Effector memory CD8-positive, alpha-beta T cell (primary cell): Measurements from ENCODE around the gene POLDIP2.

ENCODE experiments used
- ATAC-seq: fragments of 150-1000 bp; cut with Tn5 transposase; replicated peaks from 2 replicates; pipeline ENCODE4 v1.10.0; 2021; ENCODE audit warnings: mild to moderate bottlenecking, moderate library complexity
- DNase-seq, 3 experiments: peaks; one replicate each; pipeline ENCODE4 v3.0.0; 2021
- H3K27ac Mint-ChIP-seq, 2 donors: one replicate each; pipeline ENCODE4 v1.8.0; 2022; ENCODE audit warnings: mild to moderate bottlenecking in 2 of 2, mixed read lengths in 2 of 2, moderate library complexity in 2 of 2
- H3K27me3 Mint-ChIP-seq, 2 donors: one replicate each; pipeline ENCODE4 v1.8.0; 2022; ENCODE audit warnings: mixed read lengths in 2 of 2
- H3K36me3 Mint-ChIP-seq: one replicate; pipeline ENCODE4 v1.8.0; 2022; ENCODE audit warnings: mild to moderate bottlenecking, moderate library complexity, mixed read lengths; ENCODE audit not compliant: insufficient read depth
- H3K4me1 Mint-ChIP-seq, 2 donors: one replicate each; pipeline ENCODE4 v1.8.0; 2022; ENCODE audit warnings: low read depth in 2 of 2, mixed read lengths in 2 of 2
- H3K4me3 Mint-ChIP-seq, 2 donors: one replicate each; pipeline ENCODE4 v1.8.0; 2022; ENCODE audit warnings: mild to moderate bottlenecking in 2 of 2, mixed read lengths in 2 of 2, moderate library complexity in 2 of 2
- H3K9me3 Mint-ChIP-seq, 2 donors: one replicate each; pipeline ENCODE4 v1.8.0; 2022; ENCODE audit warnings: mixed read lengths in 2 of 2
- total RNA-seq, 9 experiments: gene quantifications; one replicate each; lab custom pipeline; 2026; lab: John Stamatoyannopoulos, UW

The POLDIP2 gene, protein sequence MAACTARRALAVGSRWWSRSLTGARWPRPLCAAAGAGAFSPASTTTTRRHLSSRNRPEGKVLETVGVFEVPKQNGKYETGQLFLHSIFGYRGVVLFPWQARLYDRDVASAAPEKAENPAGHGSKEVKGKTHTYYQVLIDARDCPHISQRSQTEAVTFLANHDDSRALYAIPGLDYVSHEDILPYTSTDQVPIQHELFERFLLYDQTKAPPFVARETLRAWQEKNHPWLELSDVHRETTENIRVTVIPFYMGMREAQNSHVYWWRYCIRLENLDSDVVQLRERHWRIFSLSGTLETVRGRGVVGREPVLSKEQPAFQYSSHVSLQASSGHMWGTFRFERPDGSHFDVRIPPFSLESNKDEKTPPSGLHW
- 28.3 to 130 (median 52.6) reads per million in 9 experiments for total RNA-seq

DNA sequence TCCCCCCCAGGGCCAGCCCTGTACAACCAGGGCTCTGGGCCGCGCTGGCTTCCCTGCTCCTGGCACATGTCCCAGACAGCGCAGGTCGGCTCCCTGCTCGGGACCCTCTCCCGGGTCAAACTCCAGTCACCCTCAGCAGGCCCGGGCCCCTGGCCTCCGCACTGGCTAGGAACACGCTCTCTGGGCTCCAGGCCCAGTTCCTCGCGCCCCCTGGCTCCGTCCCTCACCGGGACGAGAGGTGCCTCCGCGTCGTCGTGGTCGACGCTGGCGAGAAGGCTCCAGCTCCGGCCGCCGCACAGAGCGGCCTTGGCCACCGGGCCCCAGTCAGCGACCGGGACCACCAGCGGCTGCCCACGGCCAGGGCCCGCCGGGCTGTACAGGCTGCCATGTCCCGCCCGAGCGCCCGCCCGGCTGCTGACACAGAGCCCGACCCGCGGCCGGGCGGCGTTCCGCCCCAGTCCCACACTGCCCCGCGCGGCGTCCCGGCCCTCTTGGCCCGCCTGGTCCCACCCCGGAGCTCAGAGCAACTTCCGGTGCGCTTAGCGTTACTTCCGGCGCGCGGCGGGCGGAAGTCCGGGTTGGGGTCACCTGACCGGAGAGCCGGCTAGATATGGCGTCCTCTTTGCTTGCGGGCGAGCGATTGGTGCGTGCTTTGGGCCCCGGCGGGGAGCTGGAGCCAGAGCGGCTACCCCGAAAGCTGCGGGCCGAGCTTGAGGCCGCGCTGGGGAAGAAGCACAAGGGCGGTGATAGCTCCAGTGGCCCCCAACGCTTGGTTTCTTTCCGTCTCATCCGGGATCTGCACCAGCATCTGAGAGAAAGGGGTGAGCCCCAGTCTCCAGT lies at the start of gene POLDIP2:
TSS of gene POLDIP2 (minus strand) at position 467 of the 840 bp plus-strand sequence. CDS start at position 388, 79 bp downstream.
- Mint-ChIP-seq H3K36me3 (peaks cover 46% of the 10 kb centered on the region), H3K27ac (peak within 1 kb of the TSS; percentile 96), H3K4me3 (peak within 1 kb of the TSS; percentile 91 to 94), H3K9me3 (no peaks in the 10 kb centered on the region), H3K27me3 (no peaks in the 10 kb centered on the region), H3K4me1 (peaks cover 22% of the 10 kb centered on the region in 2 donors)
- DNase-seq (peak; percentile 94 to 96 (median 94)), ATAC-seq (peak; percentile 98)

DNA sequence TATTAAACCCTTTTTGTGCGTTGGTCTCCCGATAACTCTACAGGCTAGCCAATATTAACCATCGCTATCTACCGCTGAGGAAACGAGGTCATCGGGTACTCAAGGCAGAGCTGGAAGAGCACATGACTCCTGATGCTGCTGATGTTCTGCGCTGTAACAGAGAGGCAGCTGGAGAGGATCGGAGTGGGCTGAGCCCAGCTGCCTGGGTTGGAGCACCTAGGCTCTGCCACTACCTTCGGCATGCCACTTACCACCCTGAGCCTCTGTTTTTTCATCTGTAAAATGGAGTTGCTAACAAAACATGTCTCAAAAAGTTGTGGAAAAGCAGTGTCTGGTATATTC lies 49.1 kb upstream of the POLDIP2 start:
- no peak overlapping the region for H3K27ac Mint-ChIP-seq
- peaks cover 17 to 20% of the 10 kb centered on the region in 2 donors for H3K27me3 Mint-ChIP-seq
- peak overlapping the region; percentile 64 to 74 for H3K4me3 Mint-ChIP-seq
- H3K36me3 Mint-ChIP-seq, result peaks cover 3% of the 10 kb centered on the region
- peak; percentile 27 for ATAC-seq
- no peak for DNase-seq
- peaks cover 0 to 9% of the 10 kb centered on the region in 2 donors for H3K4me1 Mint-ChIP-seq
- H3K9me3 Mint-ChIP-seq, result no peaks in the 10 kb centered on the region

DNA sequence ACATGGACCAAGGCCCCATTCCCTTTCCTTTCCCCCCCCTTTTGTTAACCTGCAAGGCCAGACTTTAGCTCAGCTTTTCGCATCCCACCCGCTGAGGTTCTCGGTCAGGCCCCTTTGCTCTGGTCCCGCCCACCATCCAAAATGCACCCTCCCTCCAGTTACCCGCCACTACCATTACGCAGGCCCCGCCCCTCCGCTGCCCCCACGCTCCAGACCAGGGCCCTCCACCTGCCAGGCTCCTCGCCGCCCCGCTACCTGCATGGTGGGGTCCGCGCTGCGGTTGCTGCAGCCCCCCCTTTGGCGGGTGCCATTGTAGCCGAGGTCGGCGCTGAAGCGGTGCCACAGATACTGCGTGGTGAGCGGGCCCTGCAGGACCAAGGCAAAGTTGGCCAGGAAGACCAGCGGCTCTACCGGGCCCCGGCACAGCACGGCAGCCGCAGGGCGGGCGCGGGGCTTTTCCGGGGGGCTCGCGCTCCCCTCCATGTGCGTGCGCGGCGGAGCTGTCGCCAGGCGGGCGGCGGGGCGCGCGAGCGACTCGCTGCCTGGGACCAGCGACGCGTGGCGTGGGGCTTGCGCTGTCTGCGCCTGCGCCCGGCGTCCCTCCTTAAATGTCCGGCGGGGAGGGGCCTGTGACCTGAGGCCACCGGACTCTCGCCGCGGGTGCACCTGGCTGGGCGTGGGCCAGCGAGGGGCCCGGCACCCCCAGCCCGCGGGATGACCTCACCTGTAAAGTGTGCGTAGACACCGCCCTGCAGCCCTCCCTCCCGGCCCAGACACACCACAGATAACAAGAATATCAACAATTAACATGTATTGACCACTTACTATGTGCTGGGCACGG lies 48.5 kb upstream of the POLDIP2 start, which contains the start of gene SLC46A1:
TSS of gene SLC46A1 (minus strand) at position 581 of the 841 bp plus-strand sequence. CDS start at position 483, 98 bp downstream.
- Mint-ChIP-seq H3K27ac (peak within 1 kb of the TSS in 1 of 2 donors; percentile 72), H3K4me3 (peak within 1 kb of the TSS; percentile 73 to 74), H3K9me3 (no peaks in the 10 kb centered on the region), H3K4me1 (peaks cover 0 to 9% of the 10 kb centered on the region in 2 donors), H3K27me3 (peaks cover 17 to 20% of the 10 kb centered on the region in 2 donors), H3K36me3 (peaks cover 3% of the 10 kb centered on the region)
- ATAC-seq, result peak; percentile 66
- DNase-seq, result peak in 2 of 3 experiments; percentile 11 to 13

DNA sequence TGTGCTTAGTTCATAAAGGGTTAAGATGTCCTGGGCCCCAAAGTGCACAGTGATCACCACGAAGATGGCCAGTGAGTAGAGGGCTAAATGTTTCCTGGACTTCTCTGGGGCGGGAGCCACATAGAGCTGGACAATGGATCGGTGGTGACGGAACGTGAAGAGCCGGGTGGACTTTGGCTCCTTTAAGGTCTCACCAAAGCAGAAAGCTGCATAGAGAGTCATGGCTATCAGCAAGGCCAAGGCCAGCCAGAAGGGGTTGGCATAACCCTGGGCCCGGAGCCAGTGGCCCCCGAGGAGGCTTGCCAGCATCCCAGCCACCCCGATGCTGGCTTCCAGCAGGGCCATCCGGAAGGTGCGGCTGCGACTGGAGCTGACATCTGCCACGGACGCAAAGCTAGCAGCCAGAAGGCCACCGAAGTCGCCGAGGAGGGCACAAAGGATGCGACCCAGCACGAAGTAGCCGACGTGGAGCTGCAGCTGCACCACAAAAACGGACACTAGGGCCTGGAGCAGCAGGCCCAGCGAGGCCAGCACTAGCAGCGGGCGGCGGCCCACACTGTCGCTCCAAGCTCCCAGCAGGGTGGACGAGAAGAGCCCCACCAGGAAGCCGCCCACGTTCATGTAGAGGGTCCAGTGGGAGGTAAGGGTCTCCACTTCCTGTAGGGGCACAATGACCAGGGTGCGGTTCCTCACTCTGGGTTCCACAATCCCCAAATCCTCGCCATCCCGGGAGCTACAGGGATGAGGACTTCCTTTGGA lies 47.7 kb upstream of the POLDIP2 start:
- ATAC-seq, result no peak
- Mint-ChIP-seq H3K4me3 (peak overlapping the region; percentile 73 to 74), H3K36me3 (peaks cover 3% of the 10 kb centered on the region), H3K27me3 (peaks cover 17 to 20% of the 10 kb centered on the region in 2 donors), H3K4me1 (peaks cover 0 to 9% of the 10 kb centered on the region in 2 donors), H3K27ac (peak overlapping the region in 1 of 2 donors; percentile 72), H3K9me3 (no peaks in the 10 kb centered on the region)
- DNase-seq, result no peak

DNA sequence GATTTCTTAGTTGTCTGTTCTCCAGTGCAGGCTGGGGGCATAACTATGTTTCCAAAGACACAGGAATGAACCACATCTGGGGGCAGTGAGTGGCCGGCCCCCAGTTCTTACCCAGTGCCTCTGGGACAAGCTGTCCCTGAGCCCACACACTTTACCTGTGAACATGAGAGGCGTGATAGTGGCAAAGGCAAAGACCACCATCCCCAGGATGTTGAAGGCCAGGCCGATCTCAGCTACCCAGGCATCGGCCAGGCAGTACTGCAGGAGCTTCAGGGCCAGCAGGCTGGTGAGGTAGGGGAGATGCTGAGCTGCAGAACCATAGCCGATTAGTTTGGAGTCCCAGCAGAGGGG lies 47.1 kb upstream of the POLDIP2 start:
- peak overlapping the region in 1 of 2 donors; percentile 74 for H3K4me3 Mint-ChIP-seq

DNA sequence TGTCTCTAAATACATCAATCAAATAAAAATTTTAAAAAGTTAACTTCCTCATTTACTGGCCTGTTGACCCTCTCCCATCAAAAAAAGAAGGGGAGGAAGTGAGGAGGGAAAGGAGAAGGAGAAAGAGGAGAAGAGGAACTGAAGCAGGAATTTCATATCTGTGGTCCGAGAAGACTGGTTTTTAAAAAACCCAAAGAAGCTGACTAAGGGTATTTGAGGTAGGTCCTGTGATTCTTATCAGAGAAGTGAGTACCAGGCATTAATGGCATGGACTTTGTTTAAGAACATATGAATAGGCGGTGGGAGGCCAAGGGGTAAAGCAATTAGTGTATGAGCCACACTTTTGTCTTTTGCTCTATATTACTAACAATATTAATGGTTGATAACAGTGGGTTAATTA lies 46.7 kb upstream of the POLDIP2 start:
- ATAC-seq (no peak), DNase-seq (no peak)
- Mint-ChIP-seq H3K4me3 (peak overlapping the region; percentile 55 to 74), H3K27ac (no peak overlapping the region), H3K4me1 (peaks cover 0 to 9% of the 10 kb centered on the region in 2 donors), H3K36me3 (peaks cover 3% of the 10 kb centered on the region), H3K9me3 (no peaks in the 10 kb centered on the region), H3K27me3 (peaks cover 17 to 20% of the 10 kb centered on the region in 2 donors)

More for the DNA sequence above, 47.1 kb upstream of the POLDIP2 start:
- Mint-ChIP-seq H3K27ac (no peak overlapping the region), H3K9me3 (no peaks in the 10 kb centered on the region), H3K27me3 (peaks cover 17 to 20% of the 10 kb centered on the region in 2 donors), H3K36me3 (peaks cover 3% of the 10 kb centered on the region), H3K4me1 (peaks cover 0 to 9% of the 10 kb centered on the region in 2 donors)
- ATAC-seq (no peak), DNase-seq (no peak)

DNA sequence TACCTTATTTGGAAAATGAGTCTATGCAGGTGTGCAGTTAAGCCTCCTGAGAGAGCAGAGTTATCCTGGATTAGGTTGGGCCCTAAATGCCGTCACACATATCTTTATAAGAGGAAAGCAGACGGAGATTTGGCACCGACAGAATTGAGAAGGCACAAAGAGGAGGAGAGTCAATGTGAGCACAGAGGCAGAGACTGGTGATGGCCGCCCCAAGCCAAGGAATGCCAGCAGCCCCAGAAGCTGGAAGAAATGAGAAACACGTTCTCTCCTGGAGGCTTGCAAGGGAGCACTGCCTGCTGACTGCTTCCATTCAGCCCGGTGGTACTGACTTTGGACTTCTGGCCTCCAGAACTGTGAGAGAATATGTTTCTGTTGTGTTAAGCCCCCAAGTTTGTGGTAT lies 45.5 kb upstream of the POLDIP2 start:
- no peak for DNase-seq
- no peak for ATAC-seq
- Mint-ChIP-seq H3K27me3 (peaks cover 7 to 9% of the 10 kb centered on the region in 2 donors), H3K4me3 (no peak overlapping the region), H3K4me1 (peaks cover 0 to 9% of the 10 kb centered on the region in 2 donors), H3K36me3 (peaks cover 3% of the 10 kb centered on the region), H3K27ac (no peak overlapping the region), H3K9me3 (no peaks in the 10 kb centered on the region)

DNA sequence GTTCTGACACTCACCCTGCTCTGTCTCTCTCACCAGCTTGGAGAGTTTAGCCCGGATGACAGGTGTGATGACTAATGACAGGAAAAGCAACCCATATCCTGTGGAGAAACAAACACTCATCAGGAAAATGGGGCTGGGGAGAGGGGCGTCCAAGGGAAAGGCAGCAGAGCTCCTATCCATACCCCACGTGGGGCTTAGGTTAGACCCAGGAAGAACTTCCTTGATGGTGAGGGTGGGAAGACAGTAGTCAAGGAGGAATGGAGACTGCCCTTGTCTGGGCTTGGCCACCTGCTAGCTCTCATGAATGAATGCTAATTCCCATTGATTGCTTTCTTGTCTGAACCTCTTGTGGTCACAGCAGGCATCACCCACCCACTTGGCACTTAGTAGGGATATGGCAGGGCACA lies 44.9 kb upstream of the POLDIP2 start:
- H3K36me3 Mint-ChIP-seq, result peaks cover 3% of the 10 kb centered on the region
- H3K27ac Mint-ChIP-seq, result peak overlapping the region; percentile 9 to 60
- peaks cover 0 to 9% of the 10 kb centered on the region in 2 donors for H3K4me1 Mint-ChIP-seq
- no peak for DNase-seq
- no peak overlapping the region for H3K4me3 Mint-ChIP-seq
- H3K27me3 Mint-ChIP-seq, result peaks cover 1 to 3% of the 10 kb centered on the region in 2 donors
- no peaks in the 10 kb centered on the region for H3K9me3 Mint-ChIP-seq
- no peak for ATAC-seq

DNA sequence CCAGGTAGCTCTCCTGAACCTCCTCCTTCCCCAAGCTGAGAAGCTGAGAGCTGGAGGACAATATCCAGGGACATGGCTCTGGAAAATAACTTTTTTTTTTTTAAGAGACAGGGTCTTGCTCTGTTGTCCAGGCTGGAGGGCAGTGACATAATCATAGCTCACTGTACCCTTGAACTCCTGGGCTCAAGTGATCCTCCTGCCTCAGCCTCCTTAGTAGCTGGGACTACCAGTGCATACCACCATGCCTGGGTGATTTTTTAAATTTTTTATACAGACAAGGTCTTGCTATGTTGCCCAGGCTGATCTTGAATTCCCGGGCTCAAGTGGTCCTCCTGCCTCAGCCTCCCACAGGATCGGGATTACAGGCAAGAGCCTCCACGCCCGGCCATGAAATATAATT lies 42.5 kb upstream of the POLDIP2 start:
- no peak for DNase-seq
- H3K4me3 Mint-ChIP-seq, result no peak overlapping the region
- H3K27me3 Mint-ChIP-seq, result no peaks in the 10 kb centered on the region
- no peaks in the 10 kb centered on the region for H3K36me3 Mint-ChIP-seq
- peak overlapping the region; percentile 23 to 38 for H3K27ac Mint-ChIP-seq
- H3K9me3 Mint-ChIP-seq, result no peaks in the 10 kb centered on the region
- no peak for ATAC-seq
- peaks cover 0 to 3% of the 10 kb centered on the region in 2 donors for H3K4me1 Mint-ChIP-seq

DNA sequence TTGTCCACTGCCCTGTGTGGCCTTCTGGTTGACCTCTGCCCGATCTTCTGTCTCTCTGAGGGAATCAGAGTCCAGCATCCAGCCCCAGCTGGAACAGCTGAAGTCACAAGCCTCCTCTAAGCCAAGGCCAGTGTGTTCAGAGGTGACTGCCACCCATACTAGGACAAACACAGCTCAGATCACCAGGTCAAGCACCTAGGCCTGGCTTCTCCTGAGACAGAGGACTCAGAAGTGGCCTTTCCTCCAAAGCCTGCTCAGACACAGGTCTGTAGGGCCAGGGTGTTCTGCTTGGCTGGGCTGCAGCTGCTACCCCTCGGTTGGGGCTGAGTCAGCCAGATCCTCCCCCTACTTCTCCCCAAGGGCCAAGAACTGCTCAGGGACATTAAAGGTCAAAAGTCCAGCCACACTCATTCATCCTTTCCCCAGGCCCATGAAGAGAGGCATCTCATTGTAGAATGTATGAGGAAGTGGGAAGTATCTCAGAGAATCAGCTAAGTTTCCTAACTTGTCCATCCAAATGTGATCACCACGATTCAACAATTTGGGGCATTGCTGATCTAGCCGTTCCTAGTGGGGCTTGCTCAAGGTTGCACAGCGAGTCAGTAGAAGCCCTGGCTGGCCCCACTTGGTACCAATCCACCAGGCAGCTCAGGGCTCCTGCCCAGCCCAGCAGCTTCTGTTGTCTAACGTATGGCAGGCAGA lies 41.1 kb upstream of the POLDIP2 start:
- ATAC-seq (no peak), DNase-seq (no peak)
- Mint-ChIP-seq H3K27me3 (no peaks in the 10 kb centered on the region), H3K36me3 (peaks cover 4% of the 10 kb centered on the region), H3K27ac (peak overlapping the region; percentile 33 to 56), H3K4me1 (peaks cover 0 to 3% of the 10 kb centered on the region in 2 donors), H3K9me3 (no peaks in the 10 kb centered on the region), H3K4me3 (no peak overlapping the region)

DNA sequence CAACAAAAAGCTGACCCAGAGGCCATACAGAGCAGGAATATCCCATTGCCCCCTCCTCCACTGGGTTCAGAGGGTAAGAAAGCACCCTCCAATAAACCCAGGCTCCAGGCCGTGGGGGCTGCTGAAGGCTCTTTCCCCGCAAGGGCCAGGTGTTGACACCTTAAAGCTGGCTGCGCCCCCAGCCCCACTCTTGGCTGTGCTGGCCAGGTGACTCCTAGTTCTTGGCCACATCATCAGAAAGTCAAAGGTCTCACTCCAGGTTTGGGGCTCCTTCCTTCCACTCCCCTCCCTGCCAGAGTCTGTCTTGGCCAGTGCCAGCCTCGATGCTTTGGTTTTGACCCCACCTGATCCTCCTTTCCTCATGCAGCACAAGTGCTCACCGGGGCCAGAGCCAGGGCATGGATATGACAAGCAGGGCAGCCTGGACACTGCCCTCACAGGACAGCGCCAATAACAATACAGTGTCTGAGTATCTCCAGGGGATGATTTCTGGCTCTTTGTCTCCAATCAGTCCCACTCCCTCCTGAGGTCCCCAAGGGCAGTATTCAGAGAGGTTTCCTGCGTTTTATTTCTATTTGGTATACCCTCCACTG lies 40.5 kb upstream of the POLDIP2 start:
- H3K27ac Mint-ChIP-seq, result peak overlapping the region; percentile 33 to 56

More for the DNA sequence above, 40.5 kb upstream of the POLDIP2 start:
- no peak for ATAC-seq
- Mint-ChIP-seq H3K4me3 (no peak overlapping the region), H3K36me3 (peaks cover 6% of the 10 kb centered on the region), H3K27me3 (no peaks in the 10 kb centered on the region), H3K9me3 (no peaks in the 10 kb centered on the region), H3K4me1 (peaks cover 0 to 3% of the 10 kb centered on the region in 2 donors)
- DNase-seq, result no peak
